Right ventricle myocardium inferior (tissue), 1 donor: ENCODE results near the gene CNOT1. TPM values are rescaled to one million over a fixed set of nuclear protein-coding genes. Genes with fewer than 3 reads are reported as not detected.
A peak's percentile ranks its signal among the peaks of the same experiment; 100 is the strongest.
"Not testable (repeated sequence)": the region's sequence is repeated elsewhere in the genome, so short reads cannot be mapped to it uniquely, and the experiment has no call there.

Source experiments
- ATAC-seq: fragments of 200-7000 bp; cut with Tn5 transposase; one replicate; pipeline ENCODE4 v1.9.1; 2020; ENCODE audit warnings: mild to moderate bottlenecking, moderate library complexity
- DNase-seq: peaks from one replicate; pipeline ENCODE4 v3.0.0; 2021; ENCODE audit errors: missing footprints
- intact Hi-C: fragments of 100-400 bp; cut with DNase I; formaldehyde crosslinking; loops from one replicate; pipeline ENCODE4 v1.11.0; 2022
- total RNA-seq: library from RNA; stranded (reverse); fragmentation: NEBNext Ultra II Directional; extraction: Animal tissue kit (Norgen Biotek cat#: 25700); gene quantifications from one replicate; pipeline ENCODE4 v1.2.1, GENCODE V29; 2021
- donor health status: DM: no; HTN: yes; CAD: no; lungs with severe emphysema.

Gene CNOT1
- total RNA-seq, 1 donor from 2014 or later, result 70.2 TPM

DNA sequence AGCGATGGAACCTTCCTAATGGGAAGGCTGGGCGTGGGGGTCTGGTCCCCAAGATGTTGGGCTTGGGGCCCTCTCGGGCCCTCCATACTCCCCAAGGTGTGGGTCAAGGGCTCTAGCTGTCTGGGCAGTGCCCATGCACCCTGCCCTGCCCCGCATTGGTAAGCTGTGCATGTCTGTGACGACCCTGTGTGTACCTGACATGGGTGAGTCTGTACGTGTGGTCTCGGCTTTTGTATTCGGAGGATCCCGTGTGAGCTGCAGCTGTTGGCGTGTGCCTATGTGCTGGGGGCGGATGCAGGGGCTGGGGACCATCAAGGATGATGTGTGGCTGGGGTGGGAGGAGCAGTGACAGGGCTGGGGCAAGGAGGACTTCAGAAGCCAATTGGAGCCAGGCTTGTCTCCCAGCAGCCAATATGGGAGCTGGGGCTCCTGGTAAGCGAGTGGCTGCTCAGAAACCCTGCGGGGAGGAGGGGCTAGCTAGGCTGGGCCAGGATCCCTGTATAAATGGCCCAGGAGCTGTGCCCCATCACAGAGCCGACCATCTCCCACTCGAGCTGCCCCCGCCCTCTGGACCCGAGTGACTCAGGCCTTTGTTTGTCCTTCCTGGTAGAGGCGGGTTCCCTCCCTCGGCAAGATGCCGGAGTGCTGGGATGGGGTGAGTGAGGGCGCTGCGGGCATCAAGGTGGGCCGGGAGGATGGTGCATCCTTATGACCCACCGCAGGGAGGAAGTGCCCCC, 129.8 kb downstream of the CNOT1 start, which contains the start of gene NDRG4:
Gene NDRG4 (plus strand): TSS at position 529 of the 737 bp plus-strand sequence. CDS start 106 bp downstream, at position 635.
- no peak for DNase-seq
- intact Hi-C loops, result no loop called here
- ATAC-seq, result peak; percentile 27

- intact Hi-C loops, result no loop called here
- DNase-seq (no peak), ATAC-seq (no peak)
Observed at GRCh38 chr16:58499092-58499511, 130.5 kb downstream of the CNOT1 start.

DNA sequence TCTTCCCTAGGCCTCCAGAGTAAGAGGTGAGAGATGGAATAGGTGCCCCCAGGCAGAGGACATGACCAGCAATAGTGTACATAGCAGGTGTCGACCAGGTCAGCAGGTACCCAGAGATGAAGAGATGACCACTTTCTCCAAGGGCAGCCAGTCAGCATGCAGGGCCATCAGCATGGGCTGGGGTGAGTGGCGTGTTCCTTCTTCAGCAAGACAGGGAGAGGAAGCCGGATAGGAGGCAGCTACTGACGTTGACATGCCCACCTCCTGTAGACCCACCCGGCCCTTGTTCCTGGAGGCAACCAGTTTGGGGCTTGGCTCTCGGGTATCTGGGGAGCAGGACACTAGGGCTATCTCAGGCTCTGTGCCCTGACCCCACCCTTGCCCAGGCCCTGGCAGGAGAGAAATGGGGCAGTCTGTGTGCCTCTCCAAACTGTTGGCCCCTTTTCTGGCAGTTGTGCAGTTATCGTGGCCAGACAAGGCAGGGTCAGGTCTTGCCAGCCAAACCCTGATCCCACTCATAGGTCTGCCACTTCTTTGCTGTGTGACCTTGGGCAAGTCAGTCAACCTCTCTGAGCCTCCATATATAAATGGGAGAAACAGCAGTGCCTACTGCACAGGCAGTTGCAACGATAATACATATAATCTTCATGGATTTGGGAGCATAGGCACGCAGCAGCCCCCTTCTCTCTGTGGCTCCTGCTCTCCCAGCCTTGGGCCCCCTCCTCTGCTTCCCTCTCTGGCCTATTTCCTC, 131.1 kb downstream of the CNOT1 start:
- intact Hi-C loops, result no loop called here
- ATAC-seq, result no peak
- no peak for DNase-seq

DNA sequence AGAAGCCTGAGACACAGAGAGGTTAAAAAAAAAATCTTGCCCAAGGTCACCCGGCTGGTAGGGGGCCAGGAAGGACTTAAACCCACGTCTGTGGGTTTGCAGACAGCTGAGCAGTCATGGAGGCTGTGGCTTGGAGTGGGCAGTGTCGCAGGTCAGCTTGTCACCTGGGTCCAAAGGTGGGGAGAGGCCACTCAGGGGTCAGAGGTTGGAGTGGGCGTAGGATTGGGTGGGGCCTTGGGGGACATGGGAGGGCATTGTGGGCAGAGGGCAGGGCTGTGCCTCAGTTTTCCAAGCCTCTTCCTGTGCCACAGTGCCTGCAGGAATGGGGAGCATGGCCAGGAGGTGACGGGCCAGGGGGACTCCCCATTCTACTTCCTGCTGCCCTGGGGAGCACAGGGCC, 131.7 kb downstream of the CNOT1 start:
- ATAC-seq, result no peak
- DNase-seq, result no peak
- intact Hi-C loops, result no loop called here

GRCh38 chr16:58497468-58497867, 132.2 kb downstream of the CNOT1 start:
- ATAC-seq (no peak), DNase-seq (no peak)
- intact Hi-C loops, result no loop called here

- ATAC-seq (peak; percentile 58), DNase-seq (peak; percentile 79)
- intact Hi-C loops, result no loop called here
Observed at GRCh38 chr16:58495521-58496331, 133.9 kb downstream of the CNOT1 start.

DNA sequence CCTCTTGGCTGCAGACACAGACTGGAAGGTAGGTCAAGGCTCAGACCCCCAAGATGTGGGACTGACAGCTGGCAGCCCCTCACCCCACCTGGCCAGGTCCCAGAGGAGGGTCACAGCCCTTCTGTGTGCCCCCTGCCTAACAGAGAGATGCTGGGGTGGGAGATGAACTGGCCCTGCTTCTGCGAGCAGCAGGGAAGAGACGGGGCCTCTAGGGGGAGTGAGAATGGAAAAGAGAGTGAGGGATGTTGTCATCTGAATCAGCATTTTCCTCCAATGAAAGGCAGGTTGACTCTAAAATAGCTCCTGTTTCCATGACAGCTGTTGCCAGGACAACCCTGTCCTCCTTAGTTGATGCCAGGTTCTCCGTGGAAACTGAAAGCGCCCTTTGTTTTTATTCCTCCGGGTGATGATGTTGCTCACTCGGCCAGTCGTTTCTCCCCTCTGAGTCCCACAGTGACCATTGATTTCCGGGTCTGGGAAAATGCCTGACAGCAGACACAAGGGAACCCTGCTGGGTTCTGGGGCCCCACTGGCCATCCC, 134.6 kb downstream of the CNOT1 start:
- DNase-seq (peak; percentile 76), ATAC-seq (peak; percentile 76)
- intact Hi-C loops, result no loop called here

DNA sequence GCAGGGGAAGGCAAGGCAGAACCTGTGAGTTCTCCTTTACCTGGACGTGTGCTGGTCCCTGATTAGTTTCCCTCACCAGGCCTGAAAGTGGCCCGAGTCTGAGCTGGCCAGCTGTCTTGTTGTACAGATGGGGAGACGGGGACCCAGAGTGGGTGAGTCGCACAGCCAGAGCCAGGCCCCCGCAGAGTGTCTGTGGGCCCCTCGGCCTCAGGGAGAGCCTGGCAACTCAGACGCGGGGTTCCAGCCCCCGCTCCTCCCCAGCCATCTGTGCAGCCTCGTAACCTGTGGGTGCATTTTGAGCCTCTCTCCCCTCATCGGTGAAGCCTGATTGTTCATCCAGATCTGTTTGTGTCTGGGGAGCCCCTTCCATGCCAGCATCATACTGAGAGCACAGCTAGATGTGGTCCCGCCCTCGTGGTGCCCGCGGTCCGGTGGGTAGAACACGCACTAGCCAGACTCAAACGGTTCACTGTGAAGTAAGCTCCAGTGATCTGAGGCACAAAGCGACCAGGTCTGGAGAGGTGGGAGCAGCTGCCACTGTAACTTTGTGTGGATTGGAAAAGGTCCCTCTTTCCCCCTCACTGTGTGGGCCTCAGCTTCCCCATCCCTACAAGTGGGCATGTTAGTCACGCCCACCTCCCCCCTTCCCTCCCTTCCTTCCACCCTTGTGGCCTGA, 135.7 kb downstream of the CNOT1 start:
- intact Hi-C loops, result no loop called here
- DNase-seq, result no peak
- no peak for ATAC-seq

DNA sequence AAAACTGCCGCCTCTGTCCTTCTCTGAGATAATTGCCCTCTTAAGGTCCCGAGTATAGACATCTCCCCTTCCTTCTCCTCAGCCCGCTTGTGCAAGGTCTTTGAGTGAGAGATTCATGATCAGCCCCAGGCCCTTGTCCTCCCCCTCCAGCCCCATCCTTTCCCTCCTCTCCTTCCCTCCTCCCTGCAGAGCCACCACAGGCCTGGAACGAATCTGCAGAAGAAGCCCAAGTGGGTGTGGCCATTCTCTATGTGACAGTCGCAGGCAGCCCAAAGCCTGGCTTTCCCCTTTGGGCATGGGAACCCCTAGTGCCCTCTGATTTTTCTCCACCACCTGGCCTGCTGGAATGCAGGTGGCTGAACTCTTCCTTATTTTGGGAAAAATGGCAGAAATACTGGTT, 136.9 kb downstream of the CNOT1 start:
- ATAC-seq (no peak), DNase-seq (no peak)
- intact Hi-C loops, result no loop called here

DNA sequence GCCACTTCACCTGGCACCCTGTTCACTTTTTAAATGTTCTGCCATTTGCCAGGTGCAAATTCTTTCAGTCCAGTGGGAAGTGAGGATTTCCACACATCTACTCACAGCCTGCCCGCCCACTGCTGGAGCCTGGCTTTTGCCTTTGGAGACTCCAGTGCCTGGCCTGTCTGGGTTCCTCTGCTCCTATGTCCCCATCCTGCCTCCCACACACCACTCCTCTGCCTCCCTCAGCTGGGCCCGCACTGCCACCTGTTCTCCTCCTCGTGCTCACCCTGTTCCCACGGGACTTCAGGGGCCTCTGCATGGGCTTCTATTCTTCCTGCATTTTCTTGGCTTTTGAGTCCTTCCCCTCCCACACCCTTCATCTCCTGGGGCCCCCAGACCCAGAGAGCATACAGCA, 137.6 kb downstream of the CNOT1 start:
- DNase-seq, result peak; percentile 21
- ATAC-seq, result no peak
- intact Hi-C loops, result no loop called here

GRCh38 chr16:58490539-58490938, 139.1 kb downstream of the CNOT1 start:
- DNase-seq, result peak; percentile 55
- ATAC-seq, intact Hi-C loops: not testable (repeated sequence)

DNA sequence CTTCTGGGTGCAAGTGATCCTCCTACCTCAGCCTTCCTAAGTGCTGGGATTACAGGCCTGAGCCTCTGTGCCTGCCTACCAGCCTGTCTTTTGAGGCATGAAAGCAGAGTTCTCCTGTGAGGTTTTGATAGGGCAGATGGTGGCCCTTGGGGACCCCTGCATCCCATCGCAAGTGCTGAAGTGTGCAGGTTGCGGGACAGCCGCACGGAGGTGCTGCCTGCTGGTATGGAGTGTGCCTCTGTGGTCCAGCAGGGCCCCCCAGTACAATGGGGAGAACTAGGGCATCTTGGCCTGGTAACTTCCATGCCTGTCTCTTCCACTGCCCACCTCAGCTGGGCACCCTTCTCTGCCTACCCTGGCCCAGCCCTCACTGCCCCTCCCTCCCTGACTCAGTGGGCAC, 139.6 kb downstream of the CNOT1 start:
- intact Hi-C loops, result no loop called here
- no peak for ATAC-seq
- peak; percentile 50 for DNase-seq

- DNase-seq, result no peak
- intact Hi-C loops, result loop anchor here (5.0 kb wide), 2 partner anchors 71 to 96 kb away; partner anchors contain the start of gene GINS3
- ATAC-seq, result no peak
Observed at GRCh38 chr16:58488531-58488930, 141.1 kb downstream of the CNOT1 start.

DNA sequence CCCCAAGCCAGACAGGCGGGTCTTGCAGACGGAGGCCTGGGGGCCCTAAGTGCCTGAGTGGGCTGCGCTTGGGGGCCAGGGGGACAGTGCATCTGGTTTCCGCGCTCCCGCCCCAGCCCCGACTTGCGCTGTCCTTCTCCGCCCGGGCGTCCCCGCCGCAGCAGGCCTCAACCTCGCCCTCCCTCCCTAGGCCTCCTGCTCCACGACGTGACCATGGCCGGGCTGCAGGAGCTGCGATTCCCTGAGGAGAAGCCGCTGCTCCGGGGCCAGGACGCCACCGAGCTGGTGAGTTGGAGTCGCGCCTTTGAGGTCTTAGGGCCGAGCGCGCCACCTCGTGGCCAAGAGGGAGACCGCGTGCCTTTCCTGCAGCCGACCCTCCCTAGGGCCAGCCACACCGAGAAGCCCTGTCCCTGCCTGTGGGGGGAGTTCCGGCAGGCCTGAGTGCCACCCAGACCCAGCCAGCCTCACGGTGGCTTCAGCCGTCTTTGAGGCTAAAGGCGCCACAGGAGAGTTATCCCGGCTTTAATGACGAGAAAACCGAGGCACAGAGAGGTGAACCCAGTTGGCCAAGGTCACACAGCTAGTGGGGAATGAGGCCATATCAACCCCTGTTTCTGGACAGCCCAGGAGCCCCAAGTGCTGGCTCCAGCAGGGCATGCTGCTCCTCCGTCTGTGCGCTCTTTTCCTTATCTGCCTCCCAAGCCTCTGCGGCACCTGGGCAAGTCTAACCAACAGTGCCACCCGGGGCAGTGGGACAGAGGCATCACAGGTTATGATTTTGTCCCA, 141.9 kb downstream of the CNOT1 start:
- ATAC-seq (peak; percentile 74), DNase-seq (peak; percentile 92)
- intact Hi-C loops, result loop anchor here (1.0 to 5.0 kb wide), 3 partner anchors 70 to 151 kb away; partner anchors contain the start of gene GINS3

GRCh38 chr16:58485184-58485887, 144.3 kb downstream of the CNOT1 start:
- intact Hi-C loops, result loop anchor here (5.0 kb wide), 2 partner anchors 68 to 93 kb away; partner anchors contain the start of gene GINS3
- ATAC-seq (peak; percentile 56), DNase-seq (no peak)

- intact Hi-C loops, result no loop called here
- DNase-seq (no peak), ATAC-seq (no peak)
Observed at GRCh38 chr16:58481931-58482330, 147.7 kb downstream of the CNOT1 start.
